ENCODE measurements around the gene POGZ.

DNA sequence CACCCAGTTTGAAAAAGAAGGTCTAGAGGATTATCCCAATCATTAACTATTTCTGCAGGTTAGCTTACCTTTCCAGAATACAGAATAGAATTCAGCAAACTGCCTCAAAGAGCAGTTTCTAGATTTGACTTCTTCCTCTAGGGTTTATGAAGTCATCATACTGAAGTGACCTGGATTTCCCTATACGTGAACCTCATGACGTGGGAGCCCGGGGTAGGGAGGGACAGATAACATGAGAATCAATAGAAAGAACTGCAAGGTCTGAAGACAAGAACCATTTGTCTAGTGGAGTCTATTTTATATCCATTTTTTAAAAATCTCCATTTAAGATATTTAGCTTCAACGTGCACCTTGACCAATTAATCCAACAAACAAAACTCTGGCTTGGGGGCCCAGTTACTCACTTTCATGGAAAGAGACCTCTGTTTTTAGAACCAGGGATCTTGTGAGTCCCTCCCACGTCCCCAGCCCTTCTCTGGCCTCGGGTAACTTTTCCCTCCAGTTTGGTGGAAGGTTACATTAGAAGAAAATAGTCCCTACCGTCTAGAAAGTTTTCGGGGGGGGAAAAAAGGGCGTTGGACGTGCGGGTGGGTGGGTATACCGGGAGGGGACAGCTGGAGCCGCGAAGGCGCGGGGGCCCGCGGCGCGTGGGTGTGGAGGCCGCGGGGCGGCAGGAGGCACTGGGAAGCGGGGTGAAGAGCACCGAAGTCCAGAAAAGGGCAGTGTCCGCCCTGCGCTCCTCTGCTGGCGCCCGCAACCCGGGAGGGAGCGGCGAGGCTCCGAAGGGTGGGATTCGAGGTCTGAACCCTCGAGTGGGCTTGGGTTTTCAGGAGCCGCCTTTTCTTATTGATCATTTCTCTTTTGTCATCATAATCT is 13.8 kb upstream of the POGZ start:
- TF ChIP-seq, protein P1, sequence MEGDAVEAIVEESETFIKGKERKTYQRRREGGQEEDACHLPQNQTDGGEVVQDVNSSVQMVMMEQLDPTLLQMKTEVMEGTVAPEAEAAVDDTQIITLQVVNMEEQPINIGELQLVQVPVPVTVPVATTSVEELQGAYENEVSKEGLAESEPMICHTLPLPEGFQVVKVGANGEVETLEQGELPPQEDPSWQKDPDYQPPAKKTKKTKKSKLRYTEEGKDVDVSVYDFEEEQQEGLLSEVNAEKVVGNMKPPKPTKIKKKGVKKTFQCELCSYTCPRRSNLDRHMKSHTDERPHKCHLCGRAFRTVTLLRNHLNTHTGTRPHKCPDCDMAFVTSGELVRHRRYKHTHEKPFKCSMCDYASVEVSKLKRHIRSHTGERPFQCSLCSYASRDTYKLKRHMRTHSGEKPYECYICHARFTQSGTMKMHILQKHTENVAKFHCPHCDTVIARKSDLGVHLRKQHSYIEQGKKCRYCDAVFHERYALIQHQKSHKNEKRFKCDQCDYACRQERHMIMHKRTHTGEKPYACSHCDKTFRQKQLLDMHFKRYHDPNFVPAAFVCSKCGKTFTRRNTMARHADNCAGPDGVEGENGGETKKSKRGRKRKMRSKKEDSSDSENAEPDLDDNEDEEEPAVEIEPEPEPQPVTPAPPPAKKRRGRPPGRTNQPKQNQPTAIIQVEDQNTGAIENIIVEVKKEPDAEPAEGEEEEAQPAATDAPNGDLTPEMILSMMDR (IDR thresholded peaks at IDR 0.05), result no peak
- TF ChIP-seq POLR2AphosphoS5 (IDR thresholded peaks at IDR 0.05; ENCODE audit: low read depth, low read length) (no peak), TCF7L2 (IDR thresholded peaks at IDR 0.05; ENCODE audit: low read depth, low read length) (no peak)
